H9 (cell line): ENCODE results near the gene AOC1. TPM values are rescaled to one million over a fixed set of nuclear protein-coding genes. Genes with fewer than 3 reads are reported as not detected.

ENCODE experiments used
- DNase-seq: peaks from one replicate; pipeline ENCODE4 v3.0.0-alpha.2; 2017
- H2AFZ ChIP-seq: one replicate; pipeline ENCODE4 v1.6.1; 2013; ENCODE audit warnings: mild to moderate bottlenecking, low read length, control low read depth, moderate library complexity
- H2AK5ac ChIP-seq: 2 replicates; pipeline ENCODE4 v1.6.1; 2013; ENCODE audit warnings: low read length, control low read depth, mixed read lengths; ENCODE audit not compliant: insufficient read length
- H2BK120ac ChIP-seq: one replicate; pipeline ENCODE4 v1.6.1; 2013; ENCODE audit warnings: low read depth, mild to moderate bottlenecking, low read length, control low read depth, inconsistent platforms; ENCODE audit not compliant: poor library complexity, severe bottlenecking
- H2BK12ac ChIP-seq: 2 replicates; pipeline ENCODE4 v1.6.1; 2013; ENCODE audit warnings: low read length, control low read depth, mixed read lengths, low read depth; ENCODE audit not compliant: insufficient read length
- H2BK15ac ChIP-seq: 2 replicates; pipeline ENCODE4 v1.6.1; 2013; ENCODE audit warnings: low read depth, low read length, control low read depth
- H2BK20ac ChIP-seq: one replicate; pipeline ENCODE4 v1.6.1; 2013; ENCODE audit warnings: low read depth, mild to moderate bottlenecking, low read length, control low read depth, inconsistent platforms; ENCODE audit not compliant: poor library complexity, severe bottlenecking
- H2BK5ac ChIP-seq: 2 replicates; pipeline ENCODE4 v1.6.1; 2013; ENCODE audit warnings: low read length, control low read depth, mixed read lengths; ENCODE audit not compliant: insufficient read length
- H3K14ac ChIP-seq: 2 replicates; pipeline ENCODE4 v1.6.1; 2013; ENCODE audit warnings: low read length, control low read depth; ENCODE audit not compliant: insufficient read depth
- H3K18ac ChIP-seq: 2 replicates; pipeline ENCODE4 v1.6.1; 2013; ENCODE audit warnings: low read depth, mild to moderate bottlenecking, mixed read lengths, low read length, control low read depth; ENCODE audit not compliant: insufficient read length
- H3K23ac ChIP-seq: 2 replicates; pipeline ENCODE4 v1.6.1; 2013; ENCODE audit warnings: low read length, control low read depth, mixed read lengths, low read depth; ENCODE audit not compliant: insufficient read length
- H3K23me2 ChIP-seq: 2 replicates; pipeline ENCODE4 v1.6.1; 2013; ENCODE audit warnings: low read depth, mild to moderate bottlenecking, mixed read lengths, low read length, control low read depth; ENCODE audit not compliant: insufficient read length, poor library complexity, severe bottlenecking
- H3K27ac ChIP-seq: 2 replicates; pipeline ENCODE4 v1.5.1; 2013; ENCODE audit warnings: low read length, control low read depth, mixed read lengths, low read depth; ENCODE audit not compliant: insufficient read length
- H3K27me3 ChIP-seq: 2 replicates; pipeline ENCODE4 v1.6.1; 2013; ENCODE audit warnings: low read length, control low read depth, inconsistent platforms; ENCODE audit not compliant: insufficient read depth
- H3K4ac ChIP-seq: 2 replicates; pipeline ENCODE4 v1.6.1; 2013; ENCODE audit warnings: low read depth, mild to moderate bottlenecking, control low read depth, inconsistent platforms, low read length, moderate library complexity
- H3K4me1 ChIP-seq: 2 replicates; pipeline ENCODE4 v1.6.1; 2013; ENCODE audit warnings: low read length, control low read depth, inconsistent platforms; ENCODE audit not compliant: insufficient read depth
- H3K4me2 ChIP-seq: 2 replicates; pipeline ENCODE4 v1.6.1; 2013; ENCODE audit warnings: low read length, control low read depth, mixed read lengths; ENCODE audit not compliant: insufficient read length, insufficient read depth
- H3K56ac ChIP-seq: 2 replicates; pipeline ENCODE4 v1.6.1; 2013; ENCODE audit warnings: low read depth, mild to moderate bottlenecking, mixed read lengths, low read length, control low read depth; ENCODE audit not compliant: insufficient read length
- H3K79me1 ChIP-seq: 2 replicates; pipeline ENCODE4 v1.6.1; 2013; ENCODE audit warnings: low read depth, mild to moderate bottlenecking, moderate library complexity, low read length, control low read depth, inconsistent platforms; ENCODE audit not compliant: insufficient read depth, poor library complexity, severe bottlenecking
- H3K79me2 ChIP-seq: 2 replicates; pipeline ENCODE4 v1.6.1; 2013; ENCODE audit warnings: low read length, control low read depth, inconsistent platforms; ENCODE audit not compliant: insufficient read depth
- H3K9ac ChIP-seq: 2 replicates; pipeline ENCODE4 v1.6.1; 2013; ENCODE audit warnings: low read length, control low read depth, mixed read lengths; ENCODE audit not compliant: insufficient read length; ENCODE audit errors: extremely low read depth
- H3K9me3 ChIP-seq: one replicate; pipeline ENCODE4 v1.6.1; 2013; ENCODE audit warnings: low read depth, low read length, inconsistent platforms; ENCODE audit not compliant: control insufficient read depth
- H3T11ph ChIP-seq: one replicate; pipeline ENCODE4 v1.6.1; 2013; ENCODE audit warnings: mild to moderate bottlenecking, low read length, control low read depth, inconsistent platforms
- H4K20me1 ChIP-seq: one replicate; pipeline ENCODE4 v1.6.1; 2013; ENCODE audit not compliant: control insufficient read depth, insufficient read length, insufficient read depth
- H4K5ac ChIP-seq: 2 replicates; pipeline ENCODE4 v1.6.1; 2013; ENCODE audit warnings: low read depth, mild to moderate bottlenecking, mixed read lengths, low read length, control low read depth; ENCODE audit not compliant: insufficient read length
- H4K8ac ChIP-seq: replicated peaks from 2 replicates; pipeline ENCODE4 v1.6.1; 2013; ENCODE audit warnings: low read length, control low read depth, mixed read lengths, low read depth; ENCODE audit not compliant: insufficient read length
- H4K91ac ChIP-seq: 2 replicates; pipeline ENCODE4 v1.6.1; 2013; ENCODE audit warnings: low read depth, mild to moderate bottlenecking, moderate library complexity, mixed read lengths, low read length, control low read depth; ENCODE audit not compliant: insufficient read length
- H3K27ac Mint-ChIP-seq, 3 experiments: 2 replicates in 2 of 3; 3 replicates in 1 of 3; pipeline ENCODE4 v1.8.0; 2020 to 2021; ENCODE audit warnings: mixed read lengths in 3 of 3, mild to moderate bottlenecking in 1 of 3, moderate library complexity in 1 of 3
- H3K27me3 Mint-ChIP-seq: 2 replicates; pipeline ENCODE4 v1.8.0; 2021; ENCODE audit warnings: low read depth, mild to moderate bottlenecking, moderate library complexity, mixed read lengths
- H3K36me3 Mint-ChIP-seq, 3 experiments: 2 replicates in 2 of 3; 3 replicates in 1 of 3; pipeline ENCODE4 v1.8.0; 2020 to 2021; ENCODE audit warnings: low read depth in 3 of 3, mixed read lengths in 3 of 3; ENCODE audit not compliant: insufficient read depth in 1 of 3
- H3K4me1 Mint-ChIP-seq, 2 experiments: 2 replicates each; pipeline ENCODE4 v1.8.0; 2020; ENCODE audit warnings: mixed read lengths in 2 of 2
- H3K4me3 Mint-ChIP-seq, 2 experiments: 2 replicates in 1 of 2; 3 replicates in 1 of 2; pipeline ENCODE4 v1.8.0; 2020 to 2021; ENCODE audit warnings: mild to moderate bottlenecking in 2 of 2, mixed read lengths in 2 of 2, moderate library complexity in 1 of 2
- H3K9me3 Mint-ChIP-seq, 2 experiments: 2 replicates in 1 of 2; 3 replicates in 1 of 2; pipeline ENCODE4 v1.8.0; 2020; ENCODE audit warnings: mild to moderate bottlenecking in 2 of 2, mixed read lengths in 2 of 2, moderate library complexity in 1 of 2
- WGBS: extraction: QIAGEN DNeasy Blood & Tissue Kit; methylation state at CpG from one replicate; pipeline ENCODE4 v1.1.7; 2013; ENCODE audit warnings: missing lambda C conversion rate, low lambda C conversion rate, mixed read lengths; ENCODE audit not compliant: insufficient read length; ENCODE audit errors: extremely low coverage; 5-methylcytosine and 5-hydroxymethylcytosine counted together
- total RNA-seq: library from RNA; stranded (reverse); gene quantifications from 2 replicates; pipeline ENCODE4 v1.2.1, GENCODE V29; 2021
- TF ChIP-seq, protein P1 (sequence below): fragments of 200-600 bp; sonication (generic); conservative IDR thresholded peaks from 3 replicates; pipeline ENCODE4 v1.8.0; 2021; ENCODE audit warnings: antibody characterized with exemption, mild to moderate bottlenecking

The AOC1 gene
- total RNA-seq, 1 experiment from 2014 or later: 0.28 TPM

DNA sequence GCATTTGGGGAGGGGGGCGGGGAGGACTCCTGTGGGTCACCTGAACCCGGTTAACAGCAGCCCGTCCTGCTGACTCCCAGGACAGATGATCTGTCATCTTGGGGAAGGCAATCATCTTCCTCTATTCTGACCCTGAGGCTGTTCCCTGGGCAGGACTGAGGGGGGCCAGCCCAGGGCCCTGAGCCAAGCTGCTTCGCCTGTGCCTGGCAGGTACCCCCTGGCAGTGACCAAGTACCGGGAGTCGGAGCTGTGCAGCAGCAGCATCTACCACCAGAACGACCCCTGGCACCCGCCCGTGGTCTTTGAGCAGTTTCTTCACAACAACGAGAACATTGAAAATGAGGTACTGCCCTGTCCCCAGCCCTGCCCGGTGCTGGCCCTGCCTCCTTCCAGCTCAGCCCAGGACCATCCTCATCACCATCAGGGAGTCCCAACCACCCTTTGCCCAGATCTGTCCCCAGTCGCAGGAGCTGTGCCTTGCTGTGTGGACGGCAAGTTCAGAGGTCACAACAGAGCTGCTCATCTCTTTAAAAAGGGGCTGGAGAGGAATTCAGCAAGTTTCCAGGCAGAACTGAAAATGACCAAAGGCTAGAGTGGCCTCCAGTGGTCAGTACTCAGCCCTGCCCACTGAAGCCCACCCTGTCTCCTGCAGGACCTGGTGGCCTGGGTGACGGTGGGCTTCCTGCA, 8.1 kb downstream of the AOC1 start:
- no peaks in the 10 kb centered on the region for H3K4me1 ChIP-seq
- no peak overlapping the region for H4K5ac ChIP-seq
- H2BK20ac ChIP-seq: no peak overlapping the region
- no peak overlapping the region for H3T11ph ChIP-seq
- no peak overlapping the region for H2BK120ac ChIP-seq
- peak overlapping the region in 1 of 3 experiments; percentile 64; a peak in 2 of 7 replicates for H3K27ac Mint-ChIP-seq
- no peak overlapping the region for H3K9ac ChIP-seq
- H3K23me2 ChIP-seq: no peaks in the 10 kb centered on the region
- H3K79me1 ChIP-seq: no peaks in the 10 kb centered on the region
- TF ChIP-seq, protein P1, sequence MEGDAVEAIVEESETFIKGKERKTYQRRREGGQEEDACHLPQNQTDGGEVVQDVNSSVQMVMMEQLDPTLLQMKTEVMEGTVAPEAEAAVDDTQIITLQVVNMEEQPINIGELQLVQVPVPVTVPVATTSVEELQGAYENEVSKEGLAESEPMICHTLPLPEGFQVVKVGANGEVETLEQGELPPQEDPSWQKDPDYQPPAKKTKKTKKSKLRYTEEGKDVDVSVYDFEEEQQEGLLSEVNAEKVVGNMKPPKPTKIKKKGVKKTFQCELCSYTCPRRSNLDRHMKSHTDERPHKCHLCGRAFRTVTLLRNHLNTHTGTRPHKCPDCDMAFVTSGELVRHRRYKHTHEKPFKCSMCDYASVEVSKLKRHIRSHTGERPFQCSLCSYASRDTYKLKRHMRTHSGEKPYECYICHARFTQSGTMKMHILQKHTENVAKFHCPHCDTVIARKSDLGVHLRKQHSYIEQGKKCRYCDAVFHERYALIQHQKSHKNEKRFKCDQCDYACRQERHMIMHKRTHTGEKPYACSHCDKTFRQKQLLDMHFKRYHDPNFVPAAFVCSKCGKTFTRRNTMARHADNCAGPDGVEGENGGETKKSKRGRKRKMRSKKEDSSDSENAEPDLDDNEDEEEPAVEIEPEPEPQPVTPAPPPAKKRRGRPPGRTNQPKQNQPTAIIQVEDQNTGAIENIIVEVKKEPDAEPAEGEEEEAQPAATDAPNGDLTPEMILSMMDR: no peak
- no peak overlapping the region for H3K4me3 Mint-ChIP-seq
- no peak overlapping the region for H2BK15ac ChIP-seq
- H4K8ac ChIP-seq: no peak overlapping the region
- peak overlapping the region; percentile 34; the same call in 1 of the 2 replicates for H3K14ac ChIP-seq
- peaks cover 2 to 6% of the 10 kb centered on the region in 2 experiments; a peak in 3 of 5 replicates for H3K9me3 Mint-ChIP-seq
- no peaks in the 10 kb centered on the region for H3K27me3 ChIP-seq
- peaks cover 6 to 19% of the 10 kb centered on the region in 2 experiments; a peak in 3 of 4 replicates for H3K4me1 Mint-ChIP-seq
- DNase-seq: peak; percentile 26
- H3K27me3 Mint-ChIP-seq: peaks cover 12% of the 10 kb centered on the region
- no peak overlapping the region for H3K23ac ChIP-seq
- no peak overlapping the region for H4K91ac ChIP-seq
- H2AFZ ChIP-seq: no peak overlapping the region
- no peak overlapping the region for H3K4me2 ChIP-seq
- no CpG with 5 or more reads among the region's 14 CpGs for WGBS
- H3K18ac ChIP-seq: no peak overlapping the region
- no peaks in the 10 kb centered on the region for H3K79me2 ChIP-seq
- H3K4ac ChIP-seq: no peak overlapping the region
- H4K20me1 ChIP-seq: no peaks in the 10 kb centered on the region
- H3K36me3 Mint-ChIP-seq: peaks cover 0 to 6% (median 0%) of the 10 kb centered on the region in 3 experiments; a peak in 3 of 7 replicates
- H2BK12ac ChIP-seq: no peak overlapping the region
- H3K27ac ChIP-seq: no peak overlapping the region
- H2AK5ac ChIP-seq: no peak overlapping the region
- no peak overlapping the region for H2BK5ac ChIP-seq
- no peaks in the 10 kb centered on the region for H3K9me3 ChIP-seq
- no peak overlapping the region for H3K56ac ChIP-seq
